Neural cell (in vitro differentiated cells): ENCODE measurements around the gene STYXL1. TPM values are rescaled to one million over a fixed set of nuclear protein-coding genes. Genes with fewer than 3 reads are reported as not detected.

ENCODE experiments used
- H2AFZ ChIP-seq: fragments of 200-600, 300-800 bp; sonication (generic), shearing (Covaris generic); 2 replicates; pipeline ENCODE4 v1.6.0; 2014; ENCODE audit warnings: low read depth, mild to moderate bottlenecking, antibody characterized with exemption, low read length, moderate library complexity
- H3F3A ChIP-seq: fragments of 200-600 bp; shearing (Covaris generic); 2 replicates; pipeline ENCODE4 v1.6.1; 2016; ENCODE audit warnings: mild to moderate bottlenecking, moderate library complexity, mixed read lengths, antibody characterized with exemption, low read length; ENCODE audit not compliant: insufficient read depth, poor library complexity, severe bottlenecking
- H3K27ac ChIP-seq: fragments of 200-600, 300-800 bp; sonication (generic), shearing (Covaris generic); 2 replicates; pipeline ENCODE4 v1.5.1; 2014; ENCODE audit warnings: mild to moderate bottlenecking, low read length, moderate library complexity
- H3K27me3 ChIP-seq: fragments of 300-800, 200-600 bp; sonication (generic), shearing (Covaris generic); 2 replicates; pipeline ENCODE4 v1.6.0; 2014; ENCODE audit warnings: mild to moderate bottlenecking, low read depth, low read length, moderate library complexity; ENCODE audit not compliant: insufficient read depth
- H3K36me3 ChIP-seq: fragments of 300-800, 200-600 bp; sonication (generic), shearing (Covaris generic); 2 replicates; pipeline ENCODE4 v1.5.1; 2014; ENCODE audit warnings: mild to moderate bottlenecking, antibody characterized with exemption, low read length, moderate library complexity; ENCODE audit not compliant: insufficient read depth
- H3K4me2 ChIP-seq: fragments of 300-800, 200-600 bp; sonication (generic), shearing (Covaris generic); 2 replicates; pipeline ENCODE4 v1.6.0; 2014; ENCODE audit warnings: mild to moderate bottlenecking, low read length
- H3K4me3 ChIP-seq: fragments of 300-800, 200-600 bp; sonication (generic), shearing (Covaris generic); 2 replicates; pipeline ENCODE4 v1.5.1; 2014; ENCODE audit warnings: mild to moderate bottlenecking, low read length, moderate library complexity
- H3K79me2 ChIP-seq: fragments of 200-600 bp; shearing (Covaris generic); replicated peaks from 2 replicates; pipeline ENCODE4 v1.6.0; 2014; ENCODE audit warnings: mild to moderate bottlenecking, low read length, moderate library complexity; ENCODE audit not compliant: insufficient read depth
- H3K9ac ChIP-seq: fragments of 300-800, 200-600 bp; sonication (generic), shearing (Covaris generic); 2 replicates; pipeline ENCODE4 v1.6.1; 2016; ENCODE audit warnings: mild to moderate bottlenecking, low read length, mixed read lengths
- H3K9me2 ChIP-seq: fragments of 200-600 bp; shearing (Covaris generic); 2 replicates; pipeline ENCODE4 v1.6.1; 2016; ENCODE audit warnings: mild to moderate bottlenecking, low read length, mixed read lengths; ENCODE audit not compliant: insufficient read depth
- H3K9me3 ChIP-seq: fragments of 200-600, 300-800 bp; sonication (generic), shearing (Covaris generic); 2 replicates; pipeline ENCODE4 v1.6.1; 2016; ENCODE audit warnings: mild to moderate bottlenecking, mixed run types, low read length, moderate library complexity, mixed read lengths
- H4K20me1 ChIP-seq: fragments of 200-600 bp; shearing (Covaris generic); 2 replicates; pipeline ENCODE4 v1.6.1; 2016; ENCODE audit warnings: mild to moderate bottlenecking, mixed run types; ENCODE audit not compliant: insufficient read depth
- EP300 ChIP-seq: fragments of 450-650 bp; conservative IDR thresholded peaks from 2 replicates; pipeline ENCODE4 v1.6.1; 2014; ENCODE audit warnings: antibody characterized with exemption, mild to moderate bottlenecking, moderate library complexity; ENCODE audit not compliant: poor library complexity, severe bottlenecking
- MXI1 ChIP-seq: fragments of 450-650 bp; conservative IDR thresholded peaks from 2 replicates; pipeline ENCODE4 v1.6.1; 2014; ENCODE audit warnings: antibody characterized with exemption, mild to moderate bottlenecking; ENCODE audit not compliant: poor library complexity, severe bottlenecking
- POLR2AphosphoS5 ChIP-seq: IDR thresholded peaks from 2 replicates; pipeline ENCODE4 v1.6.1; 2012
- REST ChIP-seq: IDR thresholded peaks from 2 replicates; pipeline ENCODE4 v1.6.1; 2012; ENCODE audit warnings: borderline replicate concordance
- SMC3 ChIP-seq: fragments of 450-650 bp; conservative IDR thresholded peaks from 2 replicates; pipeline ENCODE4 v1.6.1; 2014; ENCODE audit warnings: antibody characterized with exemption, mild to moderate bottlenecking, moderate library complexity; ENCODE audit not compliant: poor library complexity
- TAF1 ChIP-seq: IDR thresholded peaks from 2 replicates; pipeline ENCODE4 v1.6.1; 2012; ENCODE audit warnings: low read depth
- polyA plus RNA-seq: library from polyadenylated mRNA; depleted of rRNA; stranded (reverse); fragments of >200 nt; gene quantifications from 2 replicates; pipeline ENCODE4 v1.2.3, GENCODE V29; 2014
- small RNA-seq, 3 experiments: library from RNA; depleted of rRNA; stranded (forward); fragments of <200 nt; gene quantifications; one replicate each; pipeline ENCODE3, GENCODE V24; 2012

STYXL1 gene
- polyA plus RNA-seq, 1 donor from 2014 or later: 59.9 TPM

GRCh38 chr7:75948179-75948578 lies 99.6 kb downstream of the STYXL1 start:
- TF ChIP-seq TAF1: no peak
- no peak for TF ChIP-seq MXI1
- TF ChIP-seq EP300: no peak
- TF ChIP-seq REST: no peak
- TF ChIP-seq POLR2AphosphoS5: no peak
- no peak for TF ChIP-seq SMC3
- Histone ChIP-seq H3K9ac (no peak overlapping the region), H3F3A (no peaks in the 10 kb centered on the region), H3K9me2 (no peaks in the 10 kb centered on the region), H3K36me3 (no peaks in the 10 kb centered on the region), H3K4me2 (no peak overlapping the region), H3K9me3 (no peaks in the 10 kb centered on the region), H2AFZ (no peak overlapping the region), H3K27me3 (no peaks in the 10 kb centered on the region), H3K4me3 (no peak overlapping the region), H3K27ac (no peak overlapping the region), H4K20me1 (no peaks in the 10 kb centered on the region), H3K79me2 (no peaks in the 10 kb centered on the region)

Small RNA genes lying within 50 kb of the gene (small RNA-seq; reads per million reads assigned to genes)
- 0 reads per million in 3 experiments for gene RNU6-863P

Other genes with a start within 250 kb of the STYXL1 start
- not detected in 2 replicates for gene CCL24, start 234.2 kb downstream of the STYXL1 start, polyA plus RNA-seq
- 76.4 and 82.1 TPM in 2 replicates for gene RHBDD2, start 169.0 kb downstream of the STYXL1 start, polyA plus RNA-seq
- gene POR, start 132.8 kb downstream of the STYXL1 start, polyA plus RNA-seq: 61.2 and 90.9 TPM in 2 replicates
- 39.1 and 50.4 TPM in 2 replicates for gene TMEM120A, start 53.4 kb downstream of the STYXL1 start, polyA plus RNA-seq
- gene MDH2, start 106 bp upstream of the STYXL1 start, polyA plus RNA-seq: 55.3 and 60.5 TPM in 2 replicates
- gene SRRM3, start 153.9 kb upstream of the STYXL1 start, polyA plus RNA-seq: 34.9 and 36.3 TPM in 2 replicates